NCI-H748 (cell line): ENCODE data around the gene KRT25.
"Not testable (repeated sequence)": the region's sequence is repeated elsewhere in the genome, so short reads cannot be mapped to it uniquely, and the experiment has no call there.

Experiments used
- DNase-seq: peaks from one replicate; lab custom pipeline; 2025; ENCODE audit not compliant: unreplicated experiment; lab: John Stamatoyannopoulos, UW

KRT25 gene

GRCh38 chr17:40760105-40761016 lies 5.2 kb upstream of the KRT25 start:
- DNase-seq = no peak

GRCh38 chr17:40753804-40754203 lies 1.3 kb downstream of the KRT25 start:
- no peak for DNase-seq

- DNase-seq = no peak
These were observed 4.1 kb downstream of the KRT25 start for GRCh38 chr17:40751065-40751464.

- no peak for DNase-seq
These were observed 4.7 kb downstream of the KRT25 start for GRCh38 chr17:40750391-40750790.

GRCh38 chr17:40748666-40749065 lies 6.5 kb downstream of the KRT25 start:
- DNase-seq = not testable (repeated sequence)

- no peak for DNase-seq
These were observed 16.6 kb downstream of the KRT25 start for GRCh38 chr17:40738553-40738952.

GRCh38 chr17:40735016-40735415 lies 20.1 kb downstream of the KRT25 start:
- no peak for DNase-seq

GRCh38 chr17:40734018-40734417 lies 21.1 kb downstream of the KRT25 start:
- DNase-seq = no peak

GRCh38 chr17:40730970-40731369 lies 24.2 kb downstream of the KRT25 start:
- DNase-seq = no peak

GRCh38 chr17:40727447-40728231 lies 27.5 kb downstream of the KRT25 start:
- DNase-seq = no peak

- no peak for DNase-seq
These were observed 28.2 kb downstream of the KRT25 start for GRCh38 chr17:40726919-40727318.

GRCh38 chr17:40724656-40725055 lies 30.5 kb downstream of the KRT25 start:
- DNase-seq = no peak

- no peak for DNase-seq
These were observed 32.9 kb downstream of the KRT25 start for GRCh38 chr17:40722241-40722640.

- DNase-seq = no peak
These were observed 34.2 kb downstream of the KRT25 start for GRCh38 chr17:40720899-40721298.

GRCh38 chr17:40718930-40719329 lies 36.2 kb downstream of the KRT25 start:
- no peak for DNase-seq

- no peak for DNase-seq
These were observed 37.4 kb downstream of the KRT25 start for GRCh38 chr17:40717776-40718175.

GRCh38 chr17:40714473-40714872 lies 40.7 kb downstream of the KRT25 start:
- DNase-seq = no peak

GRCh38 chr17:40707745-40708144 lies 47.4 kb downstream of the KRT25 start:
- DNase-seq = no peak

GRCh38 chr17:40705584-40705983 lies 49.5 kb downstream of the KRT25 start:
- no peak for DNase-seq

GRCh38 chr17:40703652-40704051 lies 51.5 kb downstream of the KRT25 start, which contains the start of gene KRT24:
KRT24 (minus strand) TSS chr17:40703752; CDS start chr17:40703693, 59 bp downstream.
- DNase-seq = no peak

- no peak for DNase-seq
These were observed 52.9 kb downstream of the KRT25 start for GRCh38 chr17:40702271-40702670.

- DNase-seq = no peak
These were observed 55.3 kb downstream of the KRT25 start for GRCh38 chr17:40699853-40700252.
